H1 (cell line): ENCODE data around the gene ARMC12.

Experiments used
- CREB1 ChIP-seq: IDR thresholded peaks from 2 replicates; pipeline ENCODE4 v1.6.1; 2012; ENCODE audit warnings: inconsistent platforms
- EP300 ChIP-seq, 2 experiments: IDR thresholded peaks; 1 replicate in 1 of 2; 2 replicates in 1 of 2; pipeline ENCODE4 v1.6.1; 2011 to 2012; ENCODE audit warnings: low read depth in 2 of 2, low read length in 2 of 2, mild to moderate bottlenecking in 2 of 2, borderline replicate concordance in 1 of 2, inconsistent platforms in 1 of 2, moderate library complexity in 1 of 2
- POLR2AphosphoS5 ChIP-seq: IDR thresholded peaks from 2 replicates; pipeline ENCODE4 v1.6.1; 2011; ENCODE audit warnings: low read depth, low read length
- SIX5 ChIP-seq: IDR thresholded peaks from 2 replicates; pipeline ENCODE4 v1.6.1; 2011; ENCODE audit warnings: mild to moderate bottlenecking, low read depth, low read length
- TAF1 ChIP-seq: IDR thresholded peaks from 2 replicates; pipeline ENCODE4 v1.6.1; 2011; ENCODE audit warnings: mild to moderate bottlenecking, low read depth, low read length
- TF ChIP-seq, protein P1 (sequence below), 3 experiments: IDR thresholded peaks; 1 replicate in 2 of 3; 2 replicates in 1 of 3; pipeline versions ENCODE4 v1.5.1 to v1.6.1; 2011; ENCODE audit warnings: low read length in 3 of 3, mild to moderate bottlenecking in 3 of 3, inconsistent platforms in 2 of 3, low read depth in 1 of 3, moderate library complexity in 1 of 3; ENCODE audit not compliant: insufficient read depth in 1 of 3; ENCODE audit errors: control extremely low read depth in 1 of 3

DNA sequence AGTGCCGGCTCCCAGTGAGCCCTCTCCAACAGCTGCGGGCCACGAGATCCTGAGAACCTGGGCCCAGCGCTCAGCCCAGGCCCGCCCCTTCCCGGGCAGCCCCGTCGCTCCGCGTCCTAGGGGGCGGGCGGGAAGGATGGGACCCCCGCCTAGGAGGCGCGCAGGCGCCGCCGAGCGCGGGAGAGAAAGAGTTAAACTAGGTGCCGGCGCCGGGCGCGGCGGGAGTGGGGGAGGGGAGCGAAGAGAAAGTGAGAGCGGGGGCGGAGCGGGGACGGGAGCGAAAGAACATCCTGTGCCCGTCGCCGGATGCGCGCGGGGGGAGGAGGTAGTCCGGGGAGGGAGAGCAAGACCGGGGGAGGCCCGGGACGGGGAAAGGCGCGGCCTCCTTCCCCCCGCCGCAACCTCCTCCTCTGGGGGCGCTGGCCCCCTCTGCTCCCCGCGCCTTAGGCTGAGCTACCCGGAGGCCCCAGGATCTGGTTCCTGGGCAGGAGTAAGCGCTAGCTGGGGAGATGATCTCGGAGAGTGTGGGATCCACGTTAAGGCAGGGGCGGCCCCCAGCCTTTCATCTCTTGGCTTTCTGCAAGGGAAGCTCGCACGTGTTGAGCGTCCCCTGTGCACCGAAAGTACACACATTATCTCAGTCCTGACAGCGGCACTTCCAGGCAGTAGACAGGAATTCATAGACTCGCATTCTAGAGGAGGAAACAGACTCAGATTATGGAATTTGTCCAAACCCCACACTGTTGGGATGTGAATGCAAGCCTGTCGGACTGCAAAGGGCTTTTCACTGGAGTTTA is 4.9 kb upstream of the ARMC12 start:
- TF ChIP-seq CREB1 (no peak; the same call in none of the 2 replicates), TAF1 (peak; percentile 39; the same call in 1 of the 2 replicates), EP300 (IDR thresholded peaks at IDR 0.05; ENCODE audit: borderline replicate concordance in 1 of 2, low read depth in 2 of 2, low read length in 2 of 2) (peak in 1 of 2 experiments; percentile 89; a peak in 2 of 3 replicates), POLR2AphosphoS5 (peak; percentile 20; the same call in 1 of the 2 replicates), SIX5 (no peak)
- TF ChIP-seq, protein P1, sequence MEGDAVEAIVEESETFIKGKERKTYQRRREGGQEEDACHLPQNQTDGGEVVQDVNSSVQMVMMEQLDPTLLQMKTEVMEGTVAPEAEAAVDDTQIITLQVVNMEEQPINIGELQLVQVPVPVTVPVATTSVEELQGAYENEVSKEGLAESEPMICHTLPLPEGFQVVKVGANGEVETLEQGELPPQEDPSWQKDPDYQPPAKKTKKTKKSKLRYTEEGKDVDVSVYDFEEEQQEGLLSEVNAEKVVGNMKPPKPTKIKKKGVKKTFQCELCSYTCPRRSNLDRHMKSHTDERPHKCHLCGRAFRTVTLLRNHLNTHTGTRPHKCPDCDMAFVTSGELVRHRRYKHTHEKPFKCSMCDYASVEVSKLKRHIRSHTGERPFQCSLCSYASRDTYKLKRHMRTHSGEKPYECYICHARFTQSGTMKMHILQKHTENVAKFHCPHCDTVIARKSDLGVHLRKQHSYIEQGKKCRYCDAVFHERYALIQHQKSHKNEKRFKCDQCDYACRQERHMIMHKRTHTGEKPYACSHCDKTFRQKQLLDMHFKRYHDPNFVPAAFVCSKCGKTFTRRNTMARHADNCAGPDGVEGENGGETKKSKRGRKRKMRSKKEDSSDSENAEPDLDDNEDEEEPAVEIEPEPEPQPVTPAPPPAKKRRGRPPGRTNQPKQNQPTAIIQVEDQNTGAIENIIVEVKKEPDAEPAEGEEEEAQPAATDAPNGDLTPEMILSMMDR (IDR thresholded peaks at IDR 0.05; ENCODE audit: control extremely low read depth in 1 of 3, insufficient read depth in 1 of 3, low read depth in 1 of 3, low read length in 3 of 3) = no peak
